ENCODE results near the gene CCND3.
A peak's percentile ranks its signal among the peaks of the same experiment; 100 is the strongest.
"Not testable (repeated sequence)": the region's sequence is repeated elsewhere in the genome, so short reads cannot be mapped to it uniquely, and the experiment has no call there.

The CCND3 gene

DNA sequence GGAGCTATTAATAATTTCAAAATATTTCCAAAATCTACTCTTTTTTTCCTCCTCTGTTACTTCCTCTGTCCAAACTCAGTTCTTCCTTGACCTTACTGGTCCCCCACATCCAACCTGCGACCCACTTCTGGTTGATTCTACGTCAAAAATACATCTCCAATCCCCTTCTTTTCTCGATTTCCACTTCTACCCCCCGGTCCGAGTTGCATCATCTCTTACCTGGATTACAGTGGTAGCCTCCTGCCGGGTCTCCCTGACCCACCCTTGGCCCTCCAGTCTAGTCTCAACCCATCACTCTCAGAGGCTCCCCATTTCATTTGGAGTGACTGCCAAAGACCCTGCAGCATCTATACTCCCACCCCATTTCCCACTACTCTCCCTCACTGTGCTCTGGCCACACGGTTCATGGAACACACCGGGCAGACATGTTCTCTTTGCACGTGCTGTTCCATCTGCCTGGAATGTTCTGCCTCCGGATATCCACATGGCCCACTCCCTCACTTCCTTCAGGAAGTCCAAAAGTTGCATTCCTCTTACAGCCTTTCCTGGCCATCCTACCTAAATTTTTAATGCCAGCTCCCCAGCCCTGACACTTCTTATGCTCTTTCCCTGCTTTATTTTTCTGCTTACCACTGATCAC is 6.1 kb upstream of the CCND3 start:
- DNase-seq (ENCODE audit: low spot score): no peak

DNA sequence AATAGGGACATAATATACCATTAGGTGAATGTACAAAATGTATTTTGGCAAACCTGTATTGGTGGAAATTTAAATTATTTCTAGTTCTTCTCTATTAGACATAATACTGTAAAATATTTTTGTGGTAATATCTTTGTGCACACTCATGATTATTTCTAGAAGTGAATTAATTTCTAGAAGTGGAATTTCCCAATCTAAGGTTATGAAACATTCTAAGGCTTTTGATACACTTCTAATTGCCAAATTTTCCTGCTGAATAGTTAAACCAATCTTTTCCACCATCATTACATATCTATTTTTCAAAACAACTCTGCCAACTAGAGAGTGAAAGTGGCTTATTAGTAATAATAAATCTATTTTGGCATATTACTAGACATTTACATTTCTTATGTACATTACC is 1.8 kb upstream of the CCND3 start:
- DNase-seq (ENCODE audit: low spot score): no peak

DNA sequence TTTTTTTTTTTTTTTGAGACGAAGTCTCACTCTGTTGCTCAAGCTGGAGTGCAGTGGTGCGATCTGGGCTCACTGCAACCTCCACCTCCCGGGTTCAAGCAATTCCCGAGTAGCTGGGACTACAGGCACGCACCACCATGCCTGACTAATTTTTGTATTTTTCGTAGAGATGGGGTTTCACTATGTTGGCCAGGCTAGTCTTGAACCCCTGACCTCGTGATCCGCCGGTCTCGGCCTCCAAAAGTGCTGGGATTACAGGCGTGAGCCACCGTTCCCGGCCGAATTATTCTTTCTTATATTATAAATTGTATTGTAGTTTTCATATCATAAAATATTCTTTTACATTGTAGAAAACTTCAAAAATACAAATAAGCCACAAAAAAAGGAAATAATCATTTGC is 1.3 kb upstream of the CCND3 start:
- DNase-seq (ENCODE audit: low spot score): not testable (repeated sequence)

DNA sequence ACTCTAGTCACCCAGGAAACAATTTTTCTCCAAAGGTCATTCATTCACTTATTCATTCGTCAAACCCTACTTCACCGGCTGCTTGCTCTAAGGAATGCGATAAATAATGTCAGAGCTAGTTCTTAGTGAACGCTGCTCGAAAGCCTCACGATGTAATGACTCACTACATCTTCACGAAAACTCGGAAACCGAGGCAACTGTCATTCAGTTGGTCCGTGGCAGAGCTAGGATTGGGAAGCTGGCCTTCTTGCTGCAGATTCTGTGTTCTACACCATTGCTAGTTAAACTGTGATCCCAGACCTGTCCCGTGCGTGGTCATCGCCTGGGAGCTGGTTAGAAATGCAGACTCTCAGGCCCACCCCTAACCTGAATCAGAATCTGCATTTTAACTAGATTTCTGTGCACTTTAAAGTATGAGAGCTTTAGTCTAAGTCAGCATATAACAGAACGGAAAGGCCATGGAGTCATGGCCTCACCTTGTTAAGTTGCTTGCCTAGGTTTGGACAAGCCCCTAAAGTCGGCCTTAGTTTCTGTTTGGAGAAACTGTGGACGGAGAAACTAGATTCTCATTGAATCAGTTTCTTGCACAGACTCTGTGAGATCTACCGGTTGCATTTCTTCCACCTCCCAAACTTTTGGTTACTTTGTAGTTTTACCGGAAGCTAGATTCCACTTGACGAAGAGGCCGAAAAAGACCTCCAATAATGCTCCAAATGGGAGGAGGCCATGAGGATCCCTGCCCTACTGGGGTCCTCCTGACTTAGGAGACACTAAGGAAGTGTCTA is 651 bp upstream of the CCND3 start:
- DNase-seq (ENCODE audit: low spot score): no peak

DNA sequence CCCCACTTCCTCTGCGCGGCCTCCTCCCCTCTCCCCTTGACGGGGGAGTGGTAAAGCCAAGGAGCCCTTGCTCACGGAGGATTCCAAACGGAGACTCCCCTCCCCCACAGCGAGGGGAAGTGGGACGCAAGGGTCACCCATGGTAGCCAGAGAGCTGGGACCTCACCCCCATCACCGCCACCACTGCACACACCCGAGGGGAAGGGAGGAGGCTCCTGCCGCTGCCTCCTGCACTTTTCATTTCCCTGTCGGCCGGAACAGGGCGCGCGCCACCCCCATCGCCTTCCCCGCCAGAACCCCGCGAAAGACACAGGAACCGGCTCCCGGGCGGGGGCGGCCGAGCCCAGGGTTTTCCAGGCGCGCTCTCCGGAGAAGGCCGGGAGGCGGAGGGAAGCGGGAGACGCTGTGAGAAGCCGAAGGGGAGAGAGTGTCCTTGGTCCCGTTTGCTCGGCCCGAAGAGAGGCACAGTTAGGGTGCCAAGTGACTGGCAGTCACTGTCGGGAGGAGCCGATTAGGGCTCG is 789 bp downstream of the CCND3 start:
- peak; percentile 55 for DNase-seq (ENCODE audit: low spot score)

DNA sequence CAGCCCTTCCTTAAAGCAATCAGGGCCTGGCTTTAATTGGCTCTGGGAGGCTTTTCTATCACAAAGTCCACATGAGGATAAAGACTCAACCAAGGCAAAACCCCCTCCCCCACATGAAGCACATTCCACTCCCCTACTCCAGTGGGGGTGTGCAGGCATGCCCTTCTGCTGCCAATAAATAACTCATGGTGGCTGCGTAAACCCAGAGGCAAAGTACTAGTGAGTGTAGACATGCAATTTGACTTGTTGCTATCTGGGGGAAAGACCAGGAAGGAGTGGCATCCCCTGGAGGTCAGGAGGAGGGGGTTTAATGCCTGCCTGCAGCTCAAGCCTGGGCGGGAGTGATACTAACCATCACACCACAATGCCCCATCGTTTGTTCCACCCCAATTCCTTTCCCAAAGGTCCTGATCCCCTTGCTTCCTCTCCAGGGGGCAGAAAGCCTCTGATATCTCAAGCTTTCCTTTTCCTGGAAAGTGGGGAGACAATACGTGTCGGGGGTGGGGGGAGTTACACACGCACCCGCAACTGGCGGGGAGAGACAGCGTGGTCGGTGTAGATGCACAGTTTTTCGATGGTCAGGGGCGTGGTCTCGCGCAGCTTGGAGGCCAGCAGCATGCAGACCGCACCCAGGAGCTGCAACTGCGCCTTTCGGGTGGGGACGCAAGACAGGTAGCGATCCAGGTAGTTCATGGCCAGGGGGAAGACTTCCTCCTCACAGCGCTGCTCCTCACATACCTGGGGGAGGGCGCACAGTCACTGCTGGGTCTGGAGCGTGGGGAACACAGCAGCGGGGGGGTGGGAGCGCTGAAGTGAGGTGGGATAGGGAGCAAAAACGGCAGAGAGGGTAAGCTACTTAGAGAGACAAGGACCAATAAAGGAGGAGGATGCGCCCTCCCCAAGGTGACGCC is 1.5 kb downstream of the CCND3 start:
- no peak for DNase-seq (ENCODE audit: low spot score)

DNA sequence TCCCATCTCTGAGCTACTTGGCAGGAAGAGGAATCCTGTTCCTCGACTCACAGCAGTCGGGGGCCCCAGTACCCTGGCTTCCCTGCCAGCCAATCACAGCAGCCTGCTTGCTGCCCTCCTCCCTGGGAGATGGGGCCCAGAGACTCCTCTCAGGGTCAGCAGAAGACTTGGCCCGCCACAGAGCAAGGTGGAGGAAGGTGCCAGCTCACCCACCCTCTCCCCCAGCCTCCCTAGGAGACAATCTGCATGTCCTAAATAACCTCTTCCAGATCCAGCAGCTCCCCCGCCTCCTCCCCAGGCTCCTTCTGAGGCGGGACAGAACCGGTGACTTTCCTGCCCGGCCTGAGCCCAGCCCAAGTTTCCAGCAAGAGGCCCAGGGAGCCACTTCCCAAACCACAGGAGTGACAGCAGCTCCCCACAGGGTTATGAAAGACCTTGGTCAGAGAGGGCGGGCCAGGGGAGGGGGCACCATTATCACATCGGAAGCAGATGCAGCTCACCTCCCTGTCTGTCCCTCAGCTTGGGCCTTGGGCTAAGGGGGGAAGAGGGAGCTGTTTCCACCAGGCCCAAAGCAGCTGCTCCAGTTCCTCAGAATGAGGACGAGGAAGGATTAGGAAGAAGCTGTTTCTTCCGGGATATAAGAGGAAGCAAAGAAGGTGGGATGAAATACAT is 2.3 kb downstream of the CCND3 start:
- DNase-seq (ENCODE audit: low spot score): no peak

DNA sequence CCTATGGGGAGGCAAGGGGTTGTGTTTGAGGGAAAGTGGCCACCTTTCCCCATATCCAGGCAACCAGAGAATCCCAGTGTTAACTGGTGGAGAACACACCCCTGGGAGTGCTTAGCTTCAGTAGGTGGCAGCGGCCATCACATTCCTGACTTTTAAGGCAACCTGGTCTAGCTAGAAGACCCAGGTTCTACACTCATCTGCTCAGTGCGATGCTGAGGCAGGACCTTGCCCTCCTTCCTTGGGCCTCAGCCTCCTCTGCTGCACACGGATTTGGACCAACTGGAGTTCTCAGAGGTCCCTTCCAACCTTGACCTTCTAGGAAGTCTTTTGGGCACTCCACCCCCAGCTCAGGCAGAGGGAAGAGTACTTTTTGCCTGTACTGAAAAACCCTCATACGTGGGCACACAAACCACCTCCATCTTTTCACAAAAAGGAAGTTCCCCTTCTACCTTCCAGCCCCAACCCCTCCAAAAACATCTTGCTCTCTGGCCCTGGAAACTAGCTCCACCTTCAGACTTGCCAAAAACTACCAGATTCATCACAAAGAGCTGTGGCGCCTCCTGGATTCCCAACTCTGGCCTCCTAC is 2.9 kb downstream of the CCND3 start:
- DNase-seq (ENCODE audit: low spot score): peak; percentile 34

DNA sequence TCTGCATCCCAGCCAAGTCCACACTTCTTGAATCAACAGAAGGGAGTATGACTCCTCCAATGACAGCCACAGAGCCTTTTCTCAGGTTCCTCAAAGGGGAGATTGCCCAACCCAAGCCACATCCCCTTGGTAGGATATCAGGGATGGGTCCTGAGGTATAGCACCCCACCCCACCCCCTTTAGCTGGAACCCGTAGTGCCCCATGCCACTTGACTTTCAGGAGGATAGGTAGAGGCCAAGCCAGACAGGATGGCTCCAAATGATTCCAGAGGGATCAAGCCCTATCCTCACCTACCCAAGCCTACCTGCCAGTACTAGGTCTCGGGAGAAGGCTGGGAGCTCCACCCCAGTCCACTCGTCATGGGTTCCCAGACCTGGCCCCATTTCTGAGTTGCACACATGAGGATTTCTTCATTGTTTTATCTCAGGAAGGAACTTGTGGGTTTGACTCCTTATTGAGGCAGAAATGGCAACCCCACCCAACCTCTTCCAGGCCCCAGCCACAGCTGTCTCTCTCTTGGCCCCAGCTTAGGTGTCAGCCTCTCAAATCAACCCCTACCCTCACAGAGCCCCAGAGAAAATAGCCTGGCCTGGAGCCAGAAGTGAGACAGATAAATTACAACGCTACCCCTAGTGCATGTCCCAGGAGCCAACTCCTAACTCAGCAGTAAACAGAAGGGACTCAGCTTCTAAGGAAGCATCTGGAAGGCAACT is 3.6 kb downstream of the CCND3 start:
- no peak for DNase-seq (ENCODE audit: low spot score)

DNA sequence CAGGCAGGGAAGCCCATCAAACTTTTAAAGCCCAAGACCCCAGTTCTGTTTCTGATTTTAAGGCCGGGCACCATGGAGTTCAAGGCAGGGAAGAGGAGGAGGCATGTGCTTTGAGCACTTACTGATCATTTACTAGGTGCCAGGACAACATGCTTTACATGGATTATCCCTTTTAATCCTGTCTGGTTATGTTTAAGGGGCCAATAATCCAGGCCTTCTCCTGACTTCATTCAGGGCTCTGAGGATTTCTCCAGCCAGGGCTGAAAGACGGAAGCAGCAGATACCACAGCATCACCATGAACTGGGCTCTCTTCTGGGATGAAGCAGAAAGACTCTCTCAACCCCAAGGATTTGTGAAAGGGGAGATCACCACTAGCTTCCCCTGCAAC is 4.1 kb downstream of the CCND3 start:
- DNase-seq (ENCODE audit: low spot score): no peak

DNA sequence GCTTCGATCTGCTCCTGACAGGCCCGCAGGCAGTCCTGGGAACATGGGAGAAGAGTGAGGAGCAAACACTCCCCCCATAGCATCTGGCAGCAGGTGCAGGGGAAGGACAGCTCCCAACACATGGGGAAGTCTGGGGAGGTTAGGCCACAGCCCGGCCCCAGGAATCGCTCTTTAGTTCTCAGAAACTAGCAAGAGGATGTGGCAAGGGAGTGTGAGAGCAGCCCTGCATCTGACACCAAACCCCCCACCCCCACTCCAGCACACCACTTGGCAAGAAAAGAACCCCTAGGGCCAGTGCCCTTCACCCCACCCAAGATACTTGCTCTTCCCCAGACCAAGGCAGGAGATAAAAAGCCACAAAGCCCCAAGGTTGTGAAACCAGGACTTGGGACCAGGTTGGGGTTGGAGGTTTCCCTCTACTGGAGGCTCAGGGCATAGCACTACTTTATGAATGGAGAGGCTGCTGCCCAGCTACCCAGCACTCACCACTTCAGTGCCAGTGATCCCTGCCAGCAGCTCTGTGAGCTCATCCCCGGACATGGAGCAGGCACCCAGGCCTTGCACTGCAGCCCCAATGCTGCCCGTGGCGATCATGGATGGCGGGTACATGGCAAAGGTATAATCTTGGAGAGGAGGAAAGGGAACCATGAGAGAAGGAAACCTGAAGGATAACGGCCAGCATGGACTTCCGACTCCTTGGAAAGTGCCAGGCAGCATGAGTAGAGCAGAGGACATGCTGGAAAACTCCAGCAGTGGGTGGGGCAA is 5.4 kb downstream of the CCND3 start:
- DNase-seq (ENCODE audit: low spot score): peak; percentile 90

DNA sequence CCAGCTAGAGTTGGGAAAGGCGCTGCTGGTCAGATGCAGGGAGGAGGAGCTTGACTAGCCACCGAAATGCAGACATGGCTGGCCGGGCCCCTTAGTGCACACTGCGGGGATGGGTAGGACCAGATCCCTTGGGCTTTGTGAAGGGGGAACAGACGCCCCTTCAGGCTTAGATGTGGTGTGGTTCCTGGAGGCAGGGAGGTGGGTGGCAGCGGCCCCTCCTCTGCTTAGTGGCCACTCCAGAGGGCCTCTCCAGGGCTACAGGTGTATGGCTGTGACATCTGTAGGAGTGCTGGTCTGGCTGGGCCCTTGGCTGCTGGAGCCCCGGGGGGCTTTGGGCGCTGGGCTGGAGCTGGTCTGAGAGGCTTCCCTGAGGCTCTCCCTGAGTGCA is 5.9 kb downstream of the CCND3 start:
- no peak for DNase-seq (ENCODE audit: low spot score)

DNA sequence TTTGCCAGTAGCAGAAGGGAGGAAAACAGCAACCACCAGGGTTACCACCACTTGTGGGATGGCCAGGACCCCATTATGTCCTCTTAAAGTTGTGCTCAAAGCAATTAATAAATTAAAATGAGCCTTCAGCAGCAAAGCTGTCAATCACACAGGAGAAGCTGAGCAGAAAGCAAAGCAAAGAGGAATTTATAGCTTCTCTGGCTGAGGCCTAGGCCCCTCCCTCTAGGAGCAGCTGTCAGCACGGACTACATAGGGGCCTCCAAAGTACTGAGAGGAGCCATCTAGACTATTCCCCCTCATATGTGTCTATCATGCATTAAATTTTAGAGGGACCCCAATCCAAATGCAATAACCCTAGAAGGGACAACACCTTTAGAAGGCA is 6.4 kb downstream of the CCND3 start:
- no peak for DNase-seq (ENCODE audit: low spot score)

DNA sequence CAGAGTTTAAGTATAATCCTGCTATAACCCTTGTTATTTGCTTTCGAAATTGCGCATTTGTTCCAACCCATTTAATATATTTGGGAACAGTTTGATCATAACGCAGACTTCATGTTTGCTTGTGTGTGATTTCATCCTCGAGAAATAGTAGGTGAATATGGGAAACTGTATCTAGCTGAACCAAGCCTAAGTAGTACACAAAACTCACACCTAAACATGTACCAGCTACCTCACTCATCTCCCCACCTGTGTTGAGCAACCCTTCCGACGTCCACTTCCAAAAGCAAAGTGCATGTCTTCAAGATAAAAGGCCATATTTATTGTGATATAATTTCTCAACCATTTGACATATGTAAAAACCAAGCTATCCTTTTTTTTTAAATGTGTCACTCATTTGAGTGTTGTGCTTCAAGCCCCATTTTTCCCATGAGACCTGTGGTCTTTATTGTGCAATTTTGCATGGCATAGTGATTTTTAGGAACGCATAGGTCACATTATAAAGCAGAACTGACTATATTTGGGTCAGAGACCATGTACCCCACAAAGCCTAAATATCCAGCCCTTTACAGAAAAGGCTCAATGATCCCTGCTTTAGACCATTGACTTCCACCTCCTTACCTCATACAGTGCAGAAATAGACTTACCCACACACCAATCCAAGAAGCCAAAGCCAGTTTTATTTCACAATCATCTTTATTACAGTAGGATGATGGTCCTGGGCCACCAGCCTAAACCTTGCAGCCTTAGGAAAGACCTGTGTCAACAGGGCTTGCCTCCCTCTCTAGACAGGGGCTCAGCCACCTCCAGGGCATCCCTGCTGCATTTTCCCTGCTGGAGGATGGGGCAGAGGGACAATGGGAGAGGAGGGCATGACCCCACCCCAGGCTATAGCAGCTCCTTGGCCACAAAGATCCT is 7.1 kb downstream of the CCND3 start:
- no peak for DNase-seq (ENCODE audit: low spot score)

DNA sequence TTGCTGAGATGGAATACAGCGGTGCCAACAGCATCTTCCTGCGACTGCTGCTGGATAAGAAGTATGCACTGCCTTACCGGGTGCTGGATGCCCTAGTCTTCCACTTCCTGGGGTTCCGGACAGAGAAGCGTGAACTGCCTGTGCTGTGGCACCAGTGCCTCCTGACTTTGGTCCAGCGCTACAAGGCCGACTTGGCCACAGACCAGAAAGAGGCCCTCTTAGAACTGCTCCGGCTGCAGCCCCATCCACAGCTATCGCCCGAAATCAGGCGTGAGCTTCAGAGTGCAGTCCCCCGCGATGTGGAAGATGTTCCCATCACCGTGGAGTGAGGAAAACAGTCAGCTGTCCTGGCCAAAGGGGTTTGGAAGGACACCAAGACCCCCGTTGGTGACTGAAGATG is 9.2 kb downstream of the CCND3 start:
- no peak for DNase-seq (ENCODE audit: low spot score)

DNA sequence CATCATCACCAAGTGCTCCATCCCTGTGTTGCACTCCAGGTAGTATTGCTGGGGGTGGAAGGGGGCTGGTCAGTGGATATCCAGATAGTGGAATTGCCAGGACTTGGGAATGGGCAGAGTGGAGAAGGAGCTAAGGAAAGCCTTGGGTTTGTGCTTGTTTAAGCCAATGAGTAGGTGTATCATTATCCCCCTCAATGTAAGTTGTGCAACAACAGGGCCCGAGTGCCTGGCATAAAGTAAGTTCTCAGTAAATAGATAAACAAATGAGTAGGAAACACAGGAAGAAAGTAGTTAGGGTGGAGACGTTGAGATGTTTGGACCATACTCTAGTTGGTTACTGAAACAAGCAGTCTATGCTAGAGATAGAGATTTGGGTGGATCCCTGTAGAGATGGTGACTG is 9.8 kb downstream of the CCND3 start:
- no peak for DNase-seq (ENCODE audit: low spot score)

DNA sequence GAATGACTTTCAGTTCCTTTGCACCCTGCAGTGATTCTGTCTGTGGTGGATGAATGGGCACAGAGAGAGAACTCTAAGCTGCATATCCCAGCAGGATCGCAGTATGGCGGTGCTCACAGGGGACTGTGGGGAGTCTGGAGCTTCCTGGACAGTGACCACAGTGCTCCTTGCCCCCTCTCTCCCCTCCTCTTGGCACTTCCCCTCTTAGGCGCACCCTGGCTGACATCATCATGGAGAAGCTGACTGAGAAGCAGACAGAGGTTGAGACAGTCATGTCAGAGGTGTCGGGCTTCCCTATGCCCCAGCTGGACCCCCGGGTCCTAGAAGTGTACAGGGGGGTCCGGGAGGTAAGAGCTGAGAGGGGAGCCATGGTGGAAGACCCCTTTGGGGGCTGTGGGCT is 11.7 kb downstream of the CCND3 start:
- no peak for DNase-seq (ENCODE audit: low spot score)

DNA sequence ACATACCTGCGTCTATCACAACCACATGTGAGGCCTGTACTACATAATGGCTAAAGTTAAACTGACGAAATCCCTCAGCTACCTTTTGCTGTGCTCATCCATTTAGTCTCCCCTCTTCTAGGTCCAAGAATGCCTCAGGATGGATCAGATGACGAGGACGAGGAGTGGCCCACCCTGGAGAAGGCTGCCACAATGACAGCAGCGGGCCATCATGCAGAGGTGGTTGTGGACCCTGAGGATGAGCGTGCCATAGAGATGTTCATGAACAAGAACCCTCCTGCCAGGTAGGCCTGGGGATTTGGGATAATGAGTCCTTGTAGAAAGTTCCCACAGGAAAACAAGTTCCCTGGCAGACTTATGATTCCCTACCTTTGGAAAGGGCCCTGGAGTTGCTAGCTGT is 14.4 kb downstream of the CCND3 start:
- no peak for DNase-seq (ENCODE audit: low spot score)

DNA sequence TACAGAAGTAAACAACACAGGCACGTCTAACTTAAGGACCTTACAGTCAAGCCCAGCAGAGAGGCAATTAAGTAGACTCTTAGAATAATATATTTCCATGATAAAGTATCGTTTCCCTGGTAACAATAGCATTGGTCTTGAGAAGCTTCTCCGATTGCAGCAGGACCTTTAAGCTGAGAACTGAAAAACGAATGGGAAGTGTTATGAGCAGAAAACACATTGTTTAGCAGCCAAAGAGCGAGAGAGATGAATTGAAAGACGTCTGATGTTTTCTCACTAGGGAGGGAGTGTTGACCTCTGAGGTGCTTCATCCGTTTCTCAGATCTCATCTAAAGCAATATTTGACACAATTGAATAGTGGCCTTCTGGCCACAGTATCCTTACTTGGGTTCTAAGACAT is 19.5 kb downstream of the CCND3 start:
- no peak for DNase-seq (ENCODE audit: low spot score)

DNA sequence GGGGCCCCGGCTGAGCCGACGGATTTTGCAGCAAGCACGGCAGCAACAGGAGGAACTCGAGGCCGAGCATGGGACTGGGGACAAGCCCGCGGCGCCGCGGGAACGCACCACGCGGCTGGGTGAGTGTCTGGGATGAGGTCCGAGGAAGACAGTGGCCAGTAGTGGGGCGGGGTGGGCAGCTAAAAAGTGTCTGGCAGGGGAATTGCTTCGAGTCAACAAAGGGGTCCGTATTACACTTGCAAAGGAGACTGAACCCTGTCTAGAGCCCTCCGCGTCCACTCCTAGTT is 20.0 kb downstream of the CCND3 start:
- no peak for DNase-seq (ENCODE audit: low spot score)
